GM23248 (cell line): Measurements from ENCODE around the gene ETV6.

Source experiments
- EZH2 ChIP-seq: fragments of 200-600 bp; sonication (generic); IDR thresholded peaks from 2 replicates; pipeline ENCODE4 v1.6.1; 2018; ENCODE audit warnings: antibody characterized with exemption, mild to moderate bottlenecking; ENCODE audit not compliant: insufficient read depth, poor library complexity, severe bottlenecking
- EZH2phosphoT487 ChIP-seq: fragments of 200-600 bp; sonication (generic); IDR thresholded peaks from 2 replicates; pipeline ENCODE4 v1.6.1; 2018; ENCODE audit warnings: antibody characterized with exemption, moderate library complexity, mild to moderate bottlenecking, low read depth; ENCODE audit not compliant: insufficient read depth

- no peak for TF ChIP-seq EZH2
- TF ChIP-seq EZH2phosphoT487 = no peak
Observed at GRCh38 chr12:11804130-11804529, 154.7 kb downstream of the ETV6 start.
